ENCODE results near the gene OR51T1. TPM values are rescaled to one million over a fixed set of nuclear protein-coding genes. Genes with fewer than 3 reads are reported as not detected.

The OR51T1 gene
- total RNA-seq, 1 donor from 2014 or later = not detected

DNA sequence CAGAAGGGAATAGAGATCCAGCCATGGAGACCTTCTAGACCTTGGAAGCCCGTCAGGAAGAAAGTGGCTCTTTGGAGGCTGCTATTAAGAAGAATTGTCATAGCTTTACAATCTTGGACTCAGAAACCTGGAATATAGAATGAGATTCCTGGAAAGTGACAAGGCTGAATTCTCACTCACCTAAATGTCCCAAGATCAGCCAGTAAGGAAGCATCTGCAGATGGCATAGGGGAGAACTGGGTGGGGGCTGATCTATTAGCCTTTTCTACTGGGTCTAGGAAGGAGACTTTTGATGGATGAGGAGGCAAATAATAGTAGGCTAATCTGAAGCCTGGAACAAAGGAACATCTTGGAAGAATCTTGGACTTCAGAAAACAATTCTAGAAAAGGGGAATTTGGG lies 42.5 kb downstream of the OR51T1 start, which contains the start of gene OR51G1:
Gene OR51G1, minus strand, starts transcription at position 101 of the 400 bp plus-strand sequence. Its CDS starts 0 bp downstream, at position 101.
- intact Hi-C loops (cut with micrococcal nuclease) = no loop called here
- TF ChIP-seq, protein P1, sequence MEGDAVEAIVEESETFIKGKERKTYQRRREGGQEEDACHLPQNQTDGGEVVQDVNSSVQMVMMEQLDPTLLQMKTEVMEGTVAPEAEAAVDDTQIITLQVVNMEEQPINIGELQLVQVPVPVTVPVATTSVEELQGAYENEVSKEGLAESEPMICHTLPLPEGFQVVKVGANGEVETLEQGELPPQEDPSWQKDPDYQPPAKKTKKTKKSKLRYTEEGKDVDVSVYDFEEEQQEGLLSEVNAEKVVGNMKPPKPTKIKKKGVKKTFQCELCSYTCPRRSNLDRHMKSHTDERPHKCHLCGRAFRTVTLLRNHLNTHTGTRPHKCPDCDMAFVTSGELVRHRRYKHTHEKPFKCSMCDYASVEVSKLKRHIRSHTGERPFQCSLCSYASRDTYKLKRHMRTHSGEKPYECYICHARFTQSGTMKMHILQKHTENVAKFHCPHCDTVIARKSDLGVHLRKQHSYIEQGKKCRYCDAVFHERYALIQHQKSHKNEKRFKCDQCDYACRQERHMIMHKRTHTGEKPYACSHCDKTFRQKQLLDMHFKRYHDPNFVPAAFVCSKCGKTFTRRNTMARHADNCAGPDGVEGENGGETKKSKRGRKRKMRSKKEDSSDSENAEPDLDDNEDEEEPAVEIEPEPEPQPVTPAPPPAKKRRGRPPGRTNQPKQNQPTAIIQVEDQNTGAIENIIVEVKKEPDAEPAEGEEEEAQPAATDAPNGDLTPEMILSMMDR (IDR thresholded peaks at IDR 0.05; ENCODE audit: borderline replicate concordance) = no peak
- Histone ChIP-seq H3K4me1 (no peaks in the 10 kb centered on the region), H3K9me3 (replicated peaks) (no peaks in the 10 kb centered on the region), H3K4me3 (no peak within 1 kb of the TSS), H3K27ac (replicated peaks) (no peak within 1 kb of the TSS), H3K27me3 (ENCODE audit: low read depth) (no peaks in the 10 kb centered on the region), H3K36me3 (no peaks in the 10 kb centered on the region)
- no peak for DNase-seq

DNA sequence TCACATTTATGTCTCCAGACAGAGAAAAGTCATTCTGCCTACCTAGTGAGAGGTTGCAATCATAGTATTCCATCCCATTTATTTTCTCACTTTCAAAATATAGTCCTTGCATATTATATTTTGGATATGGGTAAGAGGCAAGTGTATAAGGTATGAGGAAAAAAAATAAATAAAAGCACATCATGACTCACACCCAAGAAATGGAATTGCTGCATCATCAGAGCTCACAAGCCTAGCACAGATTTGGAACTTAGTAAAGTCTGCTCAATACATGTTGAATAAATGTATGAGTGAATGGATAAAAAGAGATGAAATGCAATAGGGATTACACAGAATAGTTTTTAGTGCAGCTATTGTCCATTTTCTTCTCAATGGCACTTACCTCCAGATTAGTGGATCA lies 44.9 kb downstream of the OR51T1 start:
- H3K9me3 ChIP-seq (replicated peaks) = no peaks in the 10 kb centered on the region
- no peaks in the 10 kb centered on the region for H3K36me3 ChIP-seq
- DNase-seq = no peak
- H3K4me1 ChIP-seq = no peaks in the 10 kb centered on the region
- H3K27me3 ChIP-seq (ENCODE audit: low read depth) = no peaks in the 10 kb centered on the region
- TF ChIP-seq, protein P1 (IDR thresholded peaks at IDR 0.05; ENCODE audit: borderline replicate concordance) = no peak
- no peak overlapping the region for H3K4me3 ChIP-seq
- intact Hi-C loops (cut with micrococcal nuclease) = no loop called here
- H3K27ac ChIP-seq (replicated peaks) = no peak overlapping the region

Other genes with a start within 250 kb of the OR51T1 start
- gene OR51D1, start 244.4 kb upstream of the OR51T1 start, total RNA-seq = not detected
- gene OR51E1, start 237.9 kb upstream of the OR51T1 start, total RNA-seq = 1.3 TPM
- not detected for gene OR51E2, start 184.0 kb upstream of the OR51T1 start, total RNA-seq
- not detected for gene MMP26, start 177.1 kb upstream of the OR51T1 start, total RNA-seq
- not detected for gene OR51F1, start 112.0 kb upstream of the OR51T1 start, total RNA-seq
- gene OR52R1, start 77.5 kb upstream of the OR51T1 start, total RNA-seq = not detected
- gene OR51F2, start 60.6 kb upstream of the OR51T1 start, total RNA-seq = not detected
- not detected for gene OR51S1, start 32.7 kb upstream of the OR51T1 start, total RNA-seq
- not detected for gene OR51A7, start 21.9 kb downstream of the OR51T1 start, total RNA-seq
- gene OR51G2, start 37.5 kb downstream of the OR51T1 start, total RNA-seq = not detected
- gene OR51G1, start 42.4 kb downstream of the OR51T1 start, total RNA-seq = not detected
- gene OR51A4, start 65.7 kb downstream of the OR51T1 start, total RNA-seq = not detected
- not detected for gene OR51A2, start 73.8 kb downstream of the OR51T1 start, total RNA-seq
- gene OR51L1, start 113.0 kb downstream of the OR51T1 start, total RNA-seq = not detected
- gene OR52J3, start 164.6 kb downstream of the OR51T1 start, total RNA-seq = not detected
- gene OR52E2, start 177.7 kb downstream of the OR51T1 start, total RNA-seq = not detected
- not detected for gene OR52E1, start 187.7 kb downstream of the OR51T1 start, total RNA-seq

All from left ventricle myocardium inferior (tissue), 1 donor.